ENCODE measurements around the gene RHBDL1. TPM values are rescaled to one million over a fixed set of nuclear protein-coding genes. Genes with fewer than 3 reads are reported as not detected.

Gene RHBDL1
- total and polyA plus RNA-seq, 9 of the 15 experiments (the other 6 are each of a cell fraction or from before 2014, with no cell fraction given): 0.03 to 5.6 (median 1.3) TPM; not detected in 1

- TF ChIP-seq CCNT2 (IDR thresholded peaks at IDR 0.05; ENCODE audit: borderline replicate concordance, extremely low read depth, insufficient read length, low read depth, low read length): no peak
- TF ChIP-seq ZNF398 (CRISPR knock-in tag; IDR thresholded peaks at IDR 0.05): no peak
- no peak for TF ChIP-seq ZNF75A (CRISPR knock-in tag; IDR thresholded peaks at IDR 0.05)
- no peak for TF ChIP-seq CC2D1A (IDR thresholded peaks at IDR 0.05)
- no peak for TF ChIP-seq ZMIZ1 (IDR thresholded peaks at IDR 0.05; ENCODE audit: low read depth in 2 of 2, low read length in 2 of 2)
- peak; percentile 40; the same call in 1 of the 2 replicates for TF ChIP-seq CREM (IDR thresholded peaks at IDR 0.05; ENCODE audit: low read depth)
- no peak for TF ChIP-seq KDM1A (IDR thresholded peaks at IDR 0.05)
- peak in 1 of 2 experiments; percentile 8; a peak in 1 of 4 replicates for TF ChIP-seq RAD21 (CRISPR knock-in tag; conservative IDR thresholded peaks at IDR 0.05 in 1 of 2, IDR thresholded peaks at IDR 0.05 in 1 of 2)
- TF ChIP-seq NFIC (IDR thresholded peaks at IDR 0.05): peak; percentile 65
- TF ChIP-seq, protein P1, sequence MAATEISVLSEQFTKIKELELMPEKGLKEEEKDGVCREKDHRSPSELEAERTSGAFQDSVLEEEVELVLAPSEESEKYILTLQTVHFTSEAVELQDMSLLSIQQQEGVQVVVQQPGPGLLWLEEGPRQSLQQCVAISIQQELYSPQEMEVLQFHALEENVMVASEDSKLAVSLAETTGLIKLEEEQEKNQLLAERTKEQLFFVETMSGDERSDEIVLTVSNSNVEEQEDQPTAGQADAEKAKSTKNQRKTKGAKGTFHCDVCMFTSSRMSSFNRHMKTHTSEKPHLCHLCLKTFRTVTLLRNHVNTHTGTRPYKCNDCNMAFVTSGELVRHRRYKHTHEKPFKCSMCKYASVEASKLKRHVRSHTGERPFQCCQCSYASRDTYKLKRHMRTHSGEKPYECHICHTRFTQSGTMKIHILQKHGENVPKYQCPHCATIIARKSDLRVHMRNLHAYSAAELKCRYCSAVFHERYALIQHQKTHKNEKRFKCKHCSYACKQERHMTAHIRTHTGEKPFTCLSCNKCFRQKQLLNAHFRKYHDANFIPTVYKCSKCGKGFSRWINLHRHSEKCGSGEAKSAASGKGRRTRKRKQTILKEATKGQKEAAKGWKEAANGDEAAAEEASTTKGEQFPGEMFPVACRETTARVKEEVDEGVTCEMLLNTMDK (IDR thresholded peaks at IDR 0.05; ENCODE audit: borderline replicate concordance, insufficient read depth, low read depth, low read length, poor library complexity, severe bottlenecking): peak; percentile 68
Measured at GRCh38 chr16:685967-686366, 10.5 kb downstream of the RHBDL1 start (continued).

Data from K562 (cell line).